ENCODE measurements around the gene PDE4DIP. TPM values are rescaled to one million over a fixed set of nuclear protein-coding genes. Genes with fewer than 3 reads are reported as not detected.
"Not testable (repeated sequence)": the region's sequence is repeated elsewhere in the genome, so short reads cannot be mapped to it uniquely, and the experiment has no call there.

Gene PDE4DIP
- polyA plus RNA-seq, 1 donor from 2014 or later, result 151 TPM

DNA sequence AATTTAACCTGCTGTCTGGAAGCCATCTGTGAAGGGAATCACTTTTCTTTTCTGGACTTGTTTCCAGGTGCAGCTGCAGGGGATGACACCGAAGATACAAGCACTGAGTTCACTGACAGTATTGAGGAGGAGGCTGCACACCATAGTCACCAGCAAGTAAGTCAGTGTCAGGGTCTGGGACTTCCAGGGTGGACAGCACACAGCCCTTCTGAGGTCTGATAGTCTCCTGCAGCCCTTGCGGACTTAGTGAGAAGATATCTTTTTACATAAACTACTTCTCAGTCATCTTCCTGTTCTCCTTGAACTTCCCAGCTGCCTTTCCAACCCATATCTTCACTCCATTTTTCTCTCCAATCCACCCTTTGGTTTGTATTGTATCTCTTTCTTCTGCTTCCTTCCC, 147.6 kb downstream of the PDE4DIP start:
- H2AFZ ChIP-seq (ENCODE audit: low read depth, low read length); H3K4me3 ChIP-seq (ENCODE audit: low read length); H3K4me2 ChIP-seq (ENCODE audit: low read length); H3K27me3 ChIP-seq (ENCODE audit: insufficient read depth, low read depth, low read length); H3K27ac ChIP-seq (ENCODE audit: low read length); H4K20me1 ChIP-seq (ENCODE audit: insufficient read depth); H3K36me3 ChIP-seq (ENCODE audit: insufficient read depth, low read length); H3F3A ChIP-seq (ENCODE audit: insufficient read depth, low read length, poor library complexity, severe bottlenecking); H3K9me3 ChIP-seq (ENCODE audit: low read length); H3K9ac ChIP-seq (ENCODE audit: low read length); H3K9me2 ChIP-seq (ENCODE audit: insufficient read depth, low read length); H3K79me2 ChIP-seq (replicated peaks; ENCODE audit: insufficient read depth, low read length): not testable (repeated sequence)

DNA sequence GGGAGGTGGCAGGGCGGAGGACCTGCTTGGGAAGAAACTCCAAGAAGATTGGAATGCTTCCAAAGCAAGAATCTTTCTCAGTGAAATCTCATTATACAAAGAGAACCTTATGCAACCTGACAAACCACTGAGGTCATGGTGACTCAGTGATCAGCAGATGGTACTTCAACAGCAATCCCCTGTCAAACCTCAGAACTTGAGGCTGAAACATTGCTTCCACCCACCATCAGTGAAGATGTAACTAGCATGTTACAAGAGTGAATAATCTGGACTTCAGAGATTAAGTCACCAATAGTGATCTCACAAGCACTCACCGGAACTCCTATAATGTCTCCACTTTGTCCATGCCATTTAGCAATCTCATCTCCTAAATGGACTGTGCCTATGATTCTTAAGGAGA, 148.1 kb downstream of the PDE4DIP start:
- not testable (repeated sequence) for H4K20me1 ChIP-seq (ENCODE audit: insufficient read depth); H3K27me3 ChIP-seq (ENCODE audit: insufficient read depth, low read depth, low read length); H3K4me3 ChIP-seq (ENCODE audit: low read length); H2AFZ ChIP-seq (ENCODE audit: low read depth, low read length); H3F3A ChIP-seq (ENCODE audit: insufficient read depth, low read length, poor library complexity, severe bottlenecking); H3K9me3 ChIP-seq (ENCODE audit: low read length); H3K9ac ChIP-seq (ENCODE audit: low read length); H3K79me2 ChIP-seq (replicated peaks; ENCODE audit: insufficient read depth, low read length); H3K9me2 ChIP-seq (ENCODE audit: insufficient read depth, low read length); H3K36me3 ChIP-seq (ENCODE audit: insufficient read depth, low read length); H3K27ac ChIP-seq (ENCODE audit: low read length); H3K4me2 ChIP-seq (ENCODE audit: low read length)

GRCh38 chr1:148996449-148997224, 152.4 kb downstream of the PDE4DIP start:
- H3K79me2 ChIP-seq (replicated peaks; ENCODE audit: insufficient read depth, low read length); H3K27me3 ChIP-seq (ENCODE audit: insufficient read depth, low read depth, low read length); H3K36me3 ChIP-seq (ENCODE audit: insufficient read depth, low read length); H3K9ac ChIP-seq (ENCODE audit: low read length); H3K9me2 ChIP-seq (ENCODE audit: insufficient read depth, low read length); H3F3A ChIP-seq (ENCODE audit: insufficient read depth, low read length, poor library complexity, severe bottlenecking); H3K4me2 ChIP-seq (ENCODE audit: low read length); H3K27ac ChIP-seq (ENCODE audit: low read length); H4K20me1 ChIP-seq (ENCODE audit: insufficient read depth); H3K9me3 ChIP-seq (ENCODE audit: low read length); H2AFZ ChIP-seq (ENCODE audit: low read depth, low read length); H3K4me3 ChIP-seq (ENCODE audit: low read length): not testable (repeated sequence)

- not testable (repeated sequence) for H4K20me1 ChIP-seq (ENCODE audit: insufficient read depth); H3K27ac ChIP-seq (ENCODE audit: low read length); H3K36me3 ChIP-seq (ENCODE audit: insufficient read depth, low read length); H3K4me2 ChIP-seq (ENCODE audit: low read length); H3K9ac ChIP-seq (ENCODE audit: low read length); H3K9me3 ChIP-seq (ENCODE audit: low read length); H3K4me3 ChIP-seq (ENCODE audit: low read length); H3F3A ChIP-seq (ENCODE audit: insufficient read depth, low read length, poor library complexity, severe bottlenecking); H2AFZ ChIP-seq (ENCODE audit: low read depth, low read length); H3K27me3 ChIP-seq (ENCODE audit: insufficient read depth, low read depth, low read length); H3K9me2 ChIP-seq (ENCODE audit: insufficient read depth, low read length); H3K79me2 ChIP-seq (replicated peaks; ENCODE audit: insufficient read depth, low read length)
Observed at GRCh38 chr1:148997405-148997804, 153.2 kb downstream of the PDE4DIP start.

DNA sequence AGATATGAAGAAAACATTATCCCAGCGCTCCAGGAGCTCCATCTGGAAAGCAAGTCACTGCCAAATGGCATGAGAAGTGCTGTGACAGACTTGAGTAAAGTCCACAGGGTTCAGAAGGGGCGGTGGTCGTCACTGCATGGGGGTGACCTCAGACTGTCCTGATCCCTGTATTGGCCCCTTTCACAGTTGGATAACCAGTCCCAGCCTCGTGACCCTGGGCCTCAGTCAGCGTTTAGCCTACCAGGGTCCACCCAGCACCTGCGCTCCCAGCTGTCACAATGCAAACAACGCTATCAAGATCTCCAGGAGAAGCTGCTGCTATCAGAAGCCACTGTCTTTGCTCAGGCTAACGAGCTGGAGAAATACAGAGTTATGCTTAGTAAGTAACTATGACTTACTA, 158.4 kb downstream of the PDE4DIP start:
- H2AFZ ChIP-seq (ENCODE audit: low read depth, low read length); H3K27me3 ChIP-seq (ENCODE audit: insufficient read depth, low read depth, low read length); H3K4me3 ChIP-seq (ENCODE audit: low read length); H3K9ac ChIP-seq (ENCODE audit: low read length); H3K4me2 ChIP-seq (ENCODE audit: low read length); H3F3A ChIP-seq (ENCODE audit: insufficient read depth, low read length, poor library complexity, severe bottlenecking); H3K9me3 ChIP-seq (ENCODE audit: low read length); H3K79me2 ChIP-seq (replicated peaks; ENCODE audit: insufficient read depth, low read length); H3K9me2 ChIP-seq (ENCODE audit: insufficient read depth, low read length); H3K36me3 ChIP-seq (ENCODE audit: insufficient read depth, low read length); H3K27ac ChIP-seq (ENCODE audit: low read length); H4K20me1 ChIP-seq (ENCODE audit: insufficient read depth): not testable (repeated sequence)

- H2AFZ ChIP-seq (ENCODE audit: low read depth, low read length); H3K36me3 ChIP-seq (ENCODE audit: insufficient read depth, low read length); H4K20me1 ChIP-seq (ENCODE audit: insufficient read depth); H3F3A ChIP-seq (ENCODE audit: insufficient read depth, low read length, poor library complexity, severe bottlenecking); H3K27ac ChIP-seq (ENCODE audit: low read length); H3K27me3 ChIP-seq (ENCODE audit: insufficient read depth, low read depth, low read length); H3K9ac ChIP-seq (ENCODE audit: low read length); H3K9me3 ChIP-seq (ENCODE audit: low read length); H3K79me2 ChIP-seq (replicated peaks; ENCODE audit: insufficient read depth, low read length); H3K4me2 ChIP-seq (ENCODE audit: low read length); H3K9me2 ChIP-seq (ENCODE audit: insufficient read depth, low read length); H3K4me3 ChIP-seq (ENCODE audit: low read length): not testable (repeated sequence)
Observed at GRCh38 chr1:149008326-149008725, 164.1 kb downstream of the PDE4DIP start.

DNA sequence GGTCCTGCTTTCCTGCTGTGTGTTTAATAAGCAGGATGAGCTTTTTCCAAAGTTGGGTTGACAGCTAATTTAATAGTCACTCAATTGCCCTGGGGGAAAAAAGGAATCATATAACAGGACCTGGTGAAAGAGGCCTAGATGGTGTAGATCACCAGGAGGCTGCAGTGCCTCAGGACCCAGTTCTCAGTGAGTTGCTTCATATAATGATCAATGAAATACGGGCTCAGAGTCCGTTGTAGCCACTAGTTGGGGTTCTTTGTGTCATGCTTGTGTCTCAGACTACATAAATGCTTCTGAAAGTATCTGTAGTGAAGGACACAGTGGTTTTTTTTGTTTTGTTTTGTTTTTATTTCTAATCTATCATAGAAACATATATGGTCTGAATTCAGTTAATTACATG, 164.5 kb downstream of the PDE4DIP start:
- not testable (repeated sequence) for H2AFZ ChIP-seq (ENCODE audit: low read depth, low read length); H3F3A ChIP-seq (ENCODE audit: insufficient read depth, low read length, poor library complexity, severe bottlenecking); H3K27me3 ChIP-seq (ENCODE audit: insufficient read depth, low read depth, low read length); H3K4me3 ChIP-seq (ENCODE audit: low read length); H3K79me2 ChIP-seq (replicated peaks; ENCODE audit: insufficient read depth, low read length); H3K9me2 ChIP-seq (ENCODE audit: insufficient read depth, low read length); H3K27ac ChIP-seq (ENCODE audit: low read length); H3K36me3 ChIP-seq (ENCODE audit: insufficient read depth, low read length); H3K9me3 ChIP-seq (ENCODE audit: low read length); H3K9ac ChIP-seq (ENCODE audit: low read length); H3K4me2 ChIP-seq (ENCODE audit: low read length); H4K20me1 ChIP-seq (ENCODE audit: insufficient read depth)

- not testable (repeated sequence) for H2AFZ ChIP-seq (ENCODE audit: low read depth, low read length); H3K79me2 ChIP-seq (replicated peaks; ENCODE audit: insufficient read depth, low read length); H3K9me3 ChIP-seq (ENCODE audit: low read length); H3K27me3 ChIP-seq (ENCODE audit: insufficient read depth, low read depth, low read length); H3K36me3 ChIP-seq (ENCODE audit: insufficient read depth, low read length); H3K4me3 ChIP-seq (ENCODE audit: low read length); H3K27ac ChIP-seq (ENCODE audit: low read length); H3F3A ChIP-seq (ENCODE audit: insufficient read depth, low read length, poor library complexity, severe bottlenecking); H4K20me1 ChIP-seq (ENCODE audit: insufficient read depth); H3K9ac ChIP-seq (ENCODE audit: low read length); H3K9me2 ChIP-seq (ENCODE audit: insufficient read depth, low read length); H3K4me2 ChIP-seq (ENCODE audit: low read length)
Observed at GRCh38 chr1:149009761-149010160, 165.5 kb downstream of the PDE4DIP start.

All from neural cell (in vitro differentiated cells).